Measurements from ENCODE around the gene RHOBTB3.

DNA sequence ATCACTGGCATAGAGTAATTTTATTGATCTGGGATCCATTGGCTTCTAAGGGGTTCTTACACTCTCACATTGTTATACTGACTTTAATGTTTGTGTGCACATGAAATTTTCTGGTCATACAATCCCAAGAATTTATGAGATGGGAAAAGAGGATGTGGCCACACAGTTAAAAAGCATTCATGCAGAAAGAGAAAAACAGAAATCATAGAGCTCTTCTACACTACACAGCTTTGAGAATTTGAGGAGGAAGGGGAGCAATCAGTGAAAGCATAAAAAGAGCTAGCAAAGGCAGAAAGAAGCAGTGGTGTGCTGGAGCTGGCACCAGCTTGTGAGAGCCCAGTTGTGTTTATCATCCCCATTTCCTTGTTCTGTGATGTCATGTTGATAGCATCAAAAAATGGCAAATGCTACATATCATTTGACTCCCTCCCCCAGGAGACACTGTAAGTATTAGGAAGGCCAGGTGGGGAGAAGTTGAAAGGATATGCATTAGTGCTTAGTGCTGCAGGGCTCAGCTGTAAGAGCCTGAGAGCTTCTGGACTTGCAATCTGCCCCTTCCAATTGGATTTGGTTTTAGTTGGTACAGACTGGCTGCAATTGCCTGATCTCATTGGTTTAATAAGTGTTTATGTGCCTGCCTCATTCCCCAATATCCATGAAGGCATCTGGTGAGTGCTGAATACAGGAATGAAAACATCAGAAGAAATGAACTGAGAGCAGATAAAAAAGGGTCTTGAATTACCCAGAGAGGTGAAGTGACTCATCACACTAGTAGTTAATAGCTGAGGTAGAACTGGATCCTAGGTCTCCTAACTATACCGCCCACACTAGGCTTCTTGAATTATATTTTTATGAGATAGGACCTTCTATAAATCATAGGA lies 30.9 kb downstream of the RHOBTB3 start:
- TF ChIP-seq, protein P1, sequence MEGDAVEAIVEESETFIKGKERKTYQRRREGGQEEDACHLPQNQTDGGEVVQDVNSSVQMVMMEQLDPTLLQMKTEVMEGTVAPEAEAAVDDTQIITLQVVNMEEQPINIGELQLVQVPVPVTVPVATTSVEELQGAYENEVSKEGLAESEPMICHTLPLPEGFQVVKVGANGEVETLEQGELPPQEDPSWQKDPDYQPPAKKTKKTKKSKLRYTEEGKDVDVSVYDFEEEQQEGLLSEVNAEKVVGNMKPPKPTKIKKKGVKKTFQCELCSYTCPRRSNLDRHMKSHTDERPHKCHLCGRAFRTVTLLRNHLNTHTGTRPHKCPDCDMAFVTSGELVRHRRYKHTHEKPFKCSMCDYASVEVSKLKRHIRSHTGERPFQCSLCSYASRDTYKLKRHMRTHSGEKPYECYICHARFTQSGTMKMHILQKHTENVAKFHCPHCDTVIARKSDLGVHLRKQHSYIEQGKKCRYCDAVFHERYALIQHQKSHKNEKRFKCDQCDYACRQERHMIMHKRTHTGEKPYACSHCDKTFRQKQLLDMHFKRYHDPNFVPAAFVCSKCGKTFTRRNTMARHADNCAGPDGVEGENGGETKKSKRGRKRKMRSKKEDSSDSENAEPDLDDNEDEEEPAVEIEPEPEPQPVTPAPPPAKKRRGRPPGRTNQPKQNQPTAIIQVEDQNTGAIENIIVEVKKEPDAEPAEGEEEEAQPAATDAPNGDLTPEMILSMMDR (IDR thresholded peaks at IDR 0.05; ENCODE audit: extremely low read depth in 1 of 2, insufficient read depth in 1 of 2, low read depth in 1 of 2, low read length in 2 of 2) = no peak
- no peak for TF ChIP-seq POLR2A (IDR thresholded peaks at IDR 0.05; ENCODE audit: low read depth, low read length)
- TF ChIP-seq EZH2 (IDR thresholded peaks at IDR 0.05; ENCODE audit: borderline replicate concordance, low read depth, low read length, severe bottlenecking) = no peak

All from endothelial cell of umbilical vein (primary cell).